ENCODE results near the gene SPTBN1.

DNA sequence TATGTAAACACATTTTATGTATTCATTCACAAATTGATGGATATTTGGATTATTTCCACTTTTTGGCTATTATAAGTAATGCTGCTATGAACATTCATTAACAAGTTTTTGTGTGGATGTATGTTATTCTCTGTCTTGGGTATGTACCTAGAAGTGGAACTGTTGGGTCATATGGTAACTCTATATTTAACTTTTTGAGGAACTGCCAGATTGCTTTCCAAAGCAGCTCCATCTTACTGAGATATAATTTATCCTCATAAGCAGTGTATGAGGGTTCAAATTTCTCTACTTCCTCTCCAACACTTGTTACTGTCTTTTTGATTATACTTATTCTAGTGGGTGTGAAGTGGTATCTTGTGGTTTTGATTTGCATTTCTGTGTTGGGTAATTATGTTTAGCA, 260.2 kb downstream of the SPTBN1 start:
- TF ChIP-seq PKNOX1 (IDR thresholded peaks at IDR 0.05) (no peak), NFRKB (IDR thresholded peaks at IDR 0.05) (no peak), FOXM1 (IDR thresholded peaks at IDR 0.05; ENCODE audit: borderline replicate concordance) (no peak), ELF4 (IDR thresholded peaks at IDR 0.05) (no peak), CTBP1 (IDR thresholded peaks at IDR 0.05; ENCODE audit: borderline replicate concordance) (no peak), ARNT (IDR thresholded peaks at IDR 0.05) (no peak), SP1 (IDR thresholded peaks at IDR 0.05) (no peak), SUZ12 (IDR thresholded peaks at IDR 0.05) (no peak), BHLHE40 (IDR thresholded peaks at IDR 0.05; ENCODE audit: borderline replicate concordance) (no peak), L3MBTL2 (conservative IDR thresholded peaks at IDR 0.05) (no peak), ZNF384 (IDR thresholded peaks at IDR 0.05) (no peak), HDGF (IDR thresholded peaks at IDR 0.05; ENCODE audit: borderline replicate concordance) (no peak), TARDBP (IDR thresholded peaks at IDR 0.05) (no peak), LEF1 (IDR thresholded peaks at IDR 0.05; ENCODE audit: borderline replicate concordance) (no peak)

Measured in HEK293T (cell line).